MCF 10A (cell line): ENCODE data around the gene CCL16. TPM values are rescaled to one million over a fixed set of nuclear protein-coding genes. Genes with fewer than 3 reads are reported as not detected.
"Not testable (repeated sequence)": the region's sequence is repeated elsewhere in the genome, so short reads cannot be mapped to it uniquely, and the experiment has no call there.

Experiments
- BruUV-seq: library from RNA; stranded (reverse); fragments of 400-500 nt; replicated peaks from 2 replicates; lab custom pipeline; 2021; lab: Mats Ljungman, UMichigan
- CTCF ChIA-PET: fragments of 300-600 bp; sonication (Branson Sonifier 250); formaldehyde crosslinking; extraction: SDS; loops from one replicate; lab custom pipeline; 2021; ENCODE audit warnings: antibody characterized with exemption, inconsistent platforms; lab: Yijun Ruan, JAX
- POLR2A ChIA-PET: fragments of 300-600, 350-650 bp; sonication (Branson Sonifier 250); formaldehyde crosslinking; extraction: SDS; loops from one replicate; lab custom pipeline; 2020; ENCODE audit warnings: antibody characterized with exemption, inconsistent platforms; lab: Yijun Ruan, JAX
- DNase-seq: peaks from one replicate; pipeline ENCODE4 v3.0.0-alpha.2; 2018; ENCODE audit not compliant: unreplicated experiment
- H3K27ac Mint-ChIP-seq: one replicate; pipeline ENCODE4 v1.8.0; 2022; ENCODE audit warnings: mild to moderate bottlenecking, low read depth, mixed read lengths; ENCODE audit not compliant: unreplicated experiment
- H3K27me3 Mint-ChIP-seq: one replicate; pipeline ENCODE4 v1.8.0; 2022; ENCODE audit warnings: mixed read lengths; ENCODE audit not compliant: insufficient read depth, unreplicated experiment
- H3K36me3 Mint-ChIP-seq: one replicate; pipeline ENCODE4 v1.8.0; 2022; ENCODE audit warnings: mild to moderate bottlenecking, moderate library complexity, mixed read lengths; ENCODE audit not compliant: insufficient read depth, unreplicated experiment
- H3K4me1 Mint-ChIP-seq: one replicate; pipeline ENCODE4 v1.8.0; 2022; ENCODE audit warnings: mixed read lengths; ENCODE audit not compliant: insufficient read depth, unreplicated experiment
- H3K4me3 Mint-ChIP-seq: one replicate; pipeline ENCODE4 v1.8.0; 2022; ENCODE audit warnings: mild to moderate bottlenecking, moderate library complexity, mixed read lengths; ENCODE audit not compliant: unreplicated experiment
- H3K9me3 Mint-ChIP-seq: one replicate; pipeline ENCODE4 v1.8.0; 2022; ENCODE audit warnings: mixed read lengths; ENCODE audit not compliant: unreplicated experiment
- intact Hi-C: fragments of 100-400 bp; cut with micrococcal nuclease; formaldehyde crosslinking; loops from 2 replicates; pipeline ENCODE4 v1.14.1; 2022
- total RNA-seq: library from RNA; stranded (reverse); gene quantifications from 2 replicates; pipeline ENCODE4 v1.2.3, GENCODE V29; 2022
- TF ChIP-seq, protein P1 (sequence below): fragments of 200-600 bp; IDR thresholded peaks from one replicate; pipeline ENCODE4 v1.8.0; 2022; ENCODE audit warnings: antibody characterized with exemption, mild to moderate bottlenecking; ENCODE audit not compliant: unreplicated experiment

CCL16 gene
- total RNA-seq, 1 experiment from 2014 or later, result not detected

DNA sequence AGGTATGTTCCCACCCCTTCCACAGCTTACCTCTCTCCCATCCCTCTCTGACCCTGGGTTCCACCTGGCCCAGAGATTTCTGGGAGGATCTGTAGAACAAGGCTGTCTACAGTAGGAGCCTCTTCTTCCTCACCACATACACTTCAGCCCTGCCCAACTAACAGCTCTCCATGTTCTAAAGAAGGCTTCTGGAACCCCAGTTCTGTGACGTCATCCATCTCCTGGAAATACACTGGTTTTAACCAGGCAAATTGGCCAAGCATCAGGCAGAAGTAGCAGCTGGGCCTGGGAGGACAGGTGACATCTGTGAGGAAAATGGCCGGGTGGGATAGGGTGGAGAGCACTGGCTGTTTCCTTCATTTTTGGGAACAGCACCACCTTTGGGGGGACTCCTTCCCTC lies 37.8 kb downstream of the CCL16 start, which contains the start of gene LYZL6:
Gene LYZL6, minus strand, starts transcription at position 177 of the 400 bp plus-strand sequence. CDS start 4,357 bp downstream, outside the sequence.
- TF ChIP-seq, protein P1, sequence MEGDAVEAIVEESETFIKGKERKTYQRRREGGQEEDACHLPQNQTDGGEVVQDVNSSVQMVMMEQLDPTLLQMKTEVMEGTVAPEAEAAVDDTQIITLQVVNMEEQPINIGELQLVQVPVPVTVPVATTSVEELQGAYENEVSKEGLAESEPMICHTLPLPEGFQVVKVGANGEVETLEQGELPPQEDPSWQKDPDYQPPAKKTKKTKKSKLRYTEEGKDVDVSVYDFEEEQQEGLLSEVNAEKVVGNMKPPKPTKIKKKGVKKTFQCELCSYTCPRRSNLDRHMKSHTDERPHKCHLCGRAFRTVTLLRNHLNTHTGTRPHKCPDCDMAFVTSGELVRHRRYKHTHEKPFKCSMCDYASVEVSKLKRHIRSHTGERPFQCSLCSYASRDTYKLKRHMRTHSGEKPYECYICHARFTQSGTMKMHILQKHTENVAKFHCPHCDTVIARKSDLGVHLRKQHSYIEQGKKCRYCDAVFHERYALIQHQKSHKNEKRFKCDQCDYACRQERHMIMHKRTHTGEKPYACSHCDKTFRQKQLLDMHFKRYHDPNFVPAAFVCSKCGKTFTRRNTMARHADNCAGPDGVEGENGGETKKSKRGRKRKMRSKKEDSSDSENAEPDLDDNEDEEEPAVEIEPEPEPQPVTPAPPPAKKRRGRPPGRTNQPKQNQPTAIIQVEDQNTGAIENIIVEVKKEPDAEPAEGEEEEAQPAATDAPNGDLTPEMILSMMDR, result no peak
- H3K9me3 Mint-ChIP-seq, result no peaks in the 10 kb centered on the region
- H3K4me3 Mint-ChIP-seq, result no peak within 1 kb of the TSS
- no TSS peak for BruUV-seq
- ChIA-PET CTCF (no interaction called here), POLR2A (interaction anchor here (1.3 kb wide), 1 partner anchor 10 kb away, joined by 4 read pairs; no protein-coding TSS in a partner anchor)
- H3K4me1 Mint-ChIP-seq, result no peaks in the 10 kb centered on the region
- intact Hi-C loops, result no loop called here
- no peaks in the 10 kb centered on the region for H3K36me3 Mint-ChIP-seq
- peaks cover 14% of the 10 kb centered on the region for H3K27me3 Mint-ChIP-seq
- DNase-seq, result no peak
- no peak within 1 kb of the TSS for H3K27ac Mint-ChIP-seq

GRCh38 chr17:35942588-35943186 lies 38.6 kb downstream of the CCL16 start:
- peaks cover 14% of the 10 kb centered on the region for H3K27me3 Mint-ChIP-seq
- POLR2A ChIA-PET, result interaction anchor here (1.3 kb wide), 1 partner anchor 10 kb away, joined by 4 read pairs; no protein-coding TSS in a partner anchor
- CTCF ChIA-PET, result interaction anchor here (1.4 kb wide), 1 partner anchor 541 kb away, joined by 3 read pairs; no protein-coding TSS in a partner anchor

DNA sequence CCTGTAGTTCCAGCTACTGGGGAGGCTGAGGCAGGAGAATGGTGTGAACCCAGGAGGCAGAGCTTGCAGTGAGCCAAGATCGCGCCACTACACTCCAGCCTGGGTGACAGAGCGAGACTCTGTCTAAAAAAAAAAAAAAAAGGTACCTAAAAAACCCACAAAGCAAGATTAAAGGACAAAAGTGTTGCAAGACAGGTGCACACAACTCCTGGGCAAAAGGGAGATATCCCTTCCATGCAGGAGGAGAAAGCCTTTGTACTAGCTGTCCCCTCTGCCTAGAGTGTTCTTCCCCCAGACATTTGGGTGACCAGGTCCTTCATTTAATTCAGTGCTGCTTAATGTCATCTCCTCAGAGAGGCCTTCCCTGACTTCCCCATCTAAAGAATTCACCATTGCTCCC lies 42.8 kb downstream of the CCL16 start:
- peaks cover 12% of the 10 kb centered on the region for H3K27me3 Mint-ChIP-seq
- BruUV-seq, H3K4me3 Mint-ChIP-seq, H3K9me3 Mint-ChIP-seq, H3K27ac Mint-ChIP-seq, DNase-seq, H3K4me1 Mint-ChIP-seq, H3K36me3 Mint-ChIP-seq, intact Hi-C loops: not testable (repeated sequence)
- ChIA-PET POLR2A (interaction anchor here (0.8 kb wide), 1 partner anchor 28 kb away, joined by 3 read pairs; no protein-coding TSS in a partner anchor), CTCF (interaction anchor here (1.3 kb wide), 1 partner anchor 9 kb away, joined by 5 read pairs; no protein-coding TSS in a partner anchor)

More at GRCh38 chr17:35942588-35943186, 38.6 kb downstream of the CCL16 start:
- intact Hi-C loops, result no loop called here
- TF ChIP-seq, protein P1, result no peak
- no peak for DNase-seq
- Mint-ChIP-seq H3K36me3 (no peaks in the 10 kb centered on the region), H3K27ac (no peak overlapping the region), H3K4me1 (no peaks in the 10 kb centered on the region), H3K9me3 (no peaks in the 10 kb centered on the region), H3K4me3 (no peak overlapping the region)
- BruUV-seq, result no TSS peak

DNA sequence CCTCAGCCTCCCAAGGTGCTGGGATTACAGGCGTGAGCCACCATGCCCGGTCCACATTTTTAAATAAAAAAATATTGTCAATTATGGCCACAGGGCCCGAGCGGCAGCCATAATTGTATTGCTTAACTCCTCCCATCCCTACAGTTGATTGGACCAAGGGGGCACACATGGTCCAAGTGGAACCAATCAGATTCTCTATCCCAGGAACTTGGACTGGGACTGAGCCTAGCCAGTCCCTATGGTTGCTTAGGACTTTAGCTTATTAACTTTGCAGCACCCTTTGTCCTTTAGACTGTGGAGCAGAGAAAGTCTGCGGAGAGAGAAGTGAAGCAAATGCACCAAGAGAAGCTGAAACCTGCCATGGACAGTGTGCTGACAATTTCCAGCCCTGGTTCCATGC lies 45.2 kb downstream of the CCL16 start:
- POLR2A ChIA-PET, result no interaction called here
- no peak for DNase-seq
- TF ChIP-seq, protein P1, result no peak
- Mint-ChIP-seq H3K36me3 (no peaks in the 10 kb centered on the region), H3K27ac (no peak overlapping the region), H3K27me3 (no peaks in the 10 kb centered on the region), H3K4me1 (no peaks in the 10 kb centered on the region), H3K9me3 (no peaks in the 10 kb centered on the region), H3K4me3 (no peak overlapping the region)
- intact Hi-C loops, result no loop called here
- CTCF ChIA-PET, result interaction anchor here (0.6 kb wide), 1 partner anchor 35 kb away, joined by 3 read pairs; no protein-coding TSS in a partner anchor
- no TSS peak for BruUV-seq
